OCI-LY1 (cell line): ENCODE data around the gene LIPT1.

Source experiments
- H2AFZ ChIP-seq: fragments of 200-600 bp; sonication (generic), shearing (Covaris generic); 2 replicates; pipeline ENCODE4 v1.6.0; 2014; ENCODE audit warnings: antibody characterized with exemption, mild to moderate bottlenecking, low read length
- H3F3A ChIP-seq: fragments of 200-600 bp; sonication (generic), shearing (Covaris generic); 2 replicates; pipeline ENCODE4 v1.6.0; 2014; ENCODE audit warnings: mild to moderate bottlenecking, antibody characterized with exemption, low read length, moderate library complexity; ENCODE audit not compliant: insufficient read depth
- H3K27ac ChIP-seq: fragments of 200-600 bp; sonication (generic); 2 replicates; pipeline ENCODE4 v1.5.1; 2014; ENCODE audit warnings: low read length, mixed run types, mild to moderate bottlenecking, low read depth; ENCODE audit not compliant: poor library complexity, severe bottlenecking
- H3K27me3 ChIP-seq: fragments of 200-600 bp; sonication (generic); 2 replicates; pipeline ENCODE4 v1.6.0; 2014; ENCODE audit warnings: antibody characterized with exemption, mild to moderate bottlenecking, low read length, moderate library complexity; ENCODE audit not compliant: insufficient read depth
- H3K36me3 ChIP-seq: fragments of 200-600 bp; sonication (generic); 2 replicates; pipeline ENCODE4 v1.6.1; 2014; ENCODE audit warnings: mild to moderate bottlenecking, antibody characterized with exemption, low read length, moderate library complexity, mixed read lengths; ENCODE audit not compliant: insufficient read depth
- H3K4me1 ChIP-seq: fragments of 200-600 bp; sonication (generic); 2 replicates; pipeline ENCODE4 v1.5.1; 2014; ENCODE audit warnings: mild to moderate bottlenecking, low read length, moderate library complexity; ENCODE audit not compliant: insufficient read depth, severe bottlenecking
- H3K4me2 ChIP-seq: fragments of 200-600 bp; sonication (generic), shearing (Covaris generic); 2 replicates; pipeline ENCODE4 v1.6.1; 2014; ENCODE audit warnings: low read length
- H3K4me3 ChIP-seq: fragments of 200-600 bp; sonication (generic); 2 replicates; pipeline ENCODE4 v1.5.1; 2014; ENCODE audit warnings: low read length, low read depth, mild to moderate bottlenecking, mixed read lengths; ENCODE audit not compliant: poor library complexity, severe bottlenecking
- H3K79me2 ChIP-seq: fragments of 200-600 bp; shearing (Covaris generic); 2 replicates; pipeline ENCODE4 v1.6.1; 2016; ENCODE audit warnings: mixed run types, low read length, mixed read lengths; ENCODE audit not compliant: insufficient read depth
- H3K9ac ChIP-seq: fragments of 200-600 bp; sonication (generic), shearing (Covaris generic); 2 replicates; pipeline ENCODE4 v1.6.1; 2014; ENCODE audit warnings: mild to moderate bottlenecking, low read length, mixed read lengths
- H3K9me2 ChIP-seq: fragments of 200-600 bp; sonication (generic), shearing (Covaris generic); 2 replicates; pipeline ENCODE4 v1.6.1; 2014; ENCODE audit warnings: low read depth, mild to moderate bottlenecking, low read length, mixed read lengths
- H3K9me3 ChIP-seq: fragments of 200-600 bp; shearing (Covaris generic); 2 replicates; pipeline ENCODE4 v1.6.1; 2014; ENCODE audit warnings: low read length, mixed read lengths
- H4K20me1 ChIP-seq: fragments of 200-600 bp; sonication (generic), shearing (Covaris generic); 2 replicates; pipeline ENCODE4 v1.6.0; 2016; ENCODE audit warnings: mild to moderate bottlenecking, low read length; ENCODE audit not compliant: insufficient read depth
- EZH2 ChIP-seq: fragments of 200-600 bp; sonication (generic), shearing (Covaris generic); IDR thresholded peaks from 2 replicates; pipeline ENCODE4 v1.8.0; 2017; ENCODE audit warnings: borderline replicate concordance, mixed run types, mild to moderate bottlenecking, antibody characterized with exemption, low read length, moderate library complexity, mixed read lengths
- TF ChIP-seq, protein P1 (sequence below): fragments of 200-600 bp; sonication (generic), shearing (Covaris generic); IDR thresholded peaks from 2 replicates; pipeline ENCODE4 v1.5.1; 2017; ENCODE audit warnings: mild to moderate bottlenecking, antibody characterized with exemption, low read length, moderate library complexity, mixed read lengths

Gene LIPT1

GRCh38 chr2:99141110-99142108 is 13.4 kb upstream of the LIPT1 start, which contains the start of gene C2orf15:
Gene C2orf15 (plus strand): TSS chr2:99141707. CDS start chr2:99150559, 8,852 bp downstream.
- H3K27me3 ChIP-seq, result no peaks in the 10 kb centered on the region
- no peaks in the 10 kb centered on the region for H4K20me1 ChIP-seq
- H3K27ac ChIP-seq, result peak within 1 kb of the TSS; percentile 43
- peaks cover 22% of the 10 kb centered on the region for H3K4me1 ChIP-seq
- H3K9ac ChIP-seq, result peak within 1 kb of the TSS; percentile 77
- no peaks in the 10 kb centered on the region for H3F3A ChIP-seq
- H3K4me3 ChIP-seq, result peak within 1 kb of the TSS; percentile 84
- TF ChIP-seq EZH2, result no peak
- TF ChIP-seq, protein P1, sequence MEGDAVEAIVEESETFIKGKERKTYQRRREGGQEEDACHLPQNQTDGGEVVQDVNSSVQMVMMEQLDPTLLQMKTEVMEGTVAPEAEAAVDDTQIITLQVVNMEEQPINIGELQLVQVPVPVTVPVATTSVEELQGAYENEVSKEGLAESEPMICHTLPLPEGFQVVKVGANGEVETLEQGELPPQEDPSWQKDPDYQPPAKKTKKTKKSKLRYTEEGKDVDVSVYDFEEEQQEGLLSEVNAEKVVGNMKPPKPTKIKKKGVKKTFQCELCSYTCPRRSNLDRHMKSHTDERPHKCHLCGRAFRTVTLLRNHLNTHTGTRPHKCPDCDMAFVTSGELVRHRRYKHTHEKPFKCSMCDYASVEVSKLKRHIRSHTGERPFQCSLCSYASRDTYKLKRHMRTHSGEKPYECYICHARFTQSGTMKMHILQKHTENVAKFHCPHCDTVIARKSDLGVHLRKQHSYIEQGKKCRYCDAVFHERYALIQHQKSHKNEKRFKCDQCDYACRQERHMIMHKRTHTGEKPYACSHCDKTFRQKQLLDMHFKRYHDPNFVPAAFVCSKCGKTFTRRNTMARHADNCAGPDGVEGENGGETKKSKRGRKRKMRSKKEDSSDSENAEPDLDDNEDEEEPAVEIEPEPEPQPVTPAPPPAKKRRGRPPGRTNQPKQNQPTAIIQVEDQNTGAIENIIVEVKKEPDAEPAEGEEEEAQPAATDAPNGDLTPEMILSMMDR, result no peak
- H3K9me2 ChIP-seq, result no peaks in the 10 kb centered on the region
- H2AFZ ChIP-seq, result peak within 1 kb of the TSS; percentile 53; the same call in 1 of the 2 replicates
- peak within 1 kb of the TSS; percentile 85 for H3K4me2 ChIP-seq
- H3K9me3 ChIP-seq, result no peaks in the 10 kb centered on the region
- H3K79me2 ChIP-seq, result 0 out of 2 replicates have a peak, but pooled peaks cover 3% of the 10 kb centered on the region
- H3K36me3 ChIP-seq, result no peaks in the 10 kb centered on the region

GRCh38 chr2:99150706-99151105 is 4.1 kb upstream of the LIPT1 start:
- Histone ChIP-seq H3F3A (no peaks in the 10 kb centered on the region), H4K20me1 (no peaks in the 10 kb centered on the region), H3K9ac (no peak overlapping the region), H3K4me1 (peaks cover 25% of the 10 kb centered on the region), H3K36me3 (no peaks in the 10 kb centered on the region), H3K9me2 (no peaks in the 10 kb centered on the region), H2AFZ (no peak overlapping the region), H3K4me3 (no peak overlapping the region), H3K27ac (no peak overlapping the region), H3K79me2 (peaks cover 7% of the 10 kb centered on the region; the same call in 1 of the 2 replicates), H3K27me3 (no peaks in the 10 kb centered on the region), H3K4me2 (no peak overlapping the region), H3K9me3 (no peaks in the 10 kb centered on the region)
- TF ChIP-seq, protein P1, result no peak
- no peak for TF ChIP-seq EZH2

GRCh38 chr2:99152199-99152895 is 2.4 kb upstream of the LIPT1 start:
- TF ChIP-seq EZH2, result no peak
- TF ChIP-seq, protein P1, result no peak
- Histone ChIP-seq H3K27me3 (no peaks in the 10 kb centered on the region), H3K4me2 (no peak overlapping the region; the same call in 1 of the 2 replicates), H4K20me1 (no peaks in the 10 kb centered on the region), H3K9ac (no peak overlapping the region), H3K27ac (no peak overlapping the region), H3K9me3 (no peaks in the 10 kb centered on the region), H3F3A (no peaks in the 10 kb centered on the region), H3K4me1 (peaks cover 34% of the 10 kb centered on the region), H2AFZ (no peak overlapping the region), H3K36me3 (peaks cover 11% of the 10 kb centered on the region; the same call in 1 of the 2 replicates), H3K9me2 (no peaks in the 10 kb centered on the region), H3K4me3 (no peak overlapping the region), H3K79me2 (peaks cover 9% of the 10 kb centered on the region; the same call in 1 of the 2 replicates)
